Medulla oblongata (tissue), 1 donor: ENCODE measurements around the gene CDH22.
A peak's percentile ranks its signal among the peaks of the same experiment; 100 is the strongest.

Experiments used
- DNase-seq: peaks from one replicate; pipeline ENCODE4 v3.0.0-alpha.2; 2015; ENCODE audit errors: extremely low spot score

The CDH22 gene

DNA sequence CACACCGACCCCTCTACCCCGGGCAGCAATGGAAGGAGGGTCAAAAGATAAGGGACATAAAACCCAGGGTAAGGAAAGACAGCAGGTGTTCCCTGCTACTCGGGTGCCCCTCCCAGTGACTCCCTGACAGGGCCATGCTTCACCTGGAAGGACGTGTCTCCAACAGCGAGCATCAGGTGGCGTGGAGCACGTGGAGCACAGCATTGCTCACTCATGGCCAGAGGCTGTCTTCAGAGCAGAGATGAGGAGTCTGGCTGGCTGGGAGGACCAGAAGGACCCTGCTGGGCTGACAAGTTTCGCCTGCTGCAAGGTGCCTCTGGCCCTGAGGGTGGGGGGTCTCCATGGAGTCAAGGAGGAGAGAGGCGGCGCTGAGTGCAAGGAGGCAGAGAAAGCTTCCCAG is 15.3 kb upstream of the CDH22 start:
- DNase-seq, result no peak

DNA sequence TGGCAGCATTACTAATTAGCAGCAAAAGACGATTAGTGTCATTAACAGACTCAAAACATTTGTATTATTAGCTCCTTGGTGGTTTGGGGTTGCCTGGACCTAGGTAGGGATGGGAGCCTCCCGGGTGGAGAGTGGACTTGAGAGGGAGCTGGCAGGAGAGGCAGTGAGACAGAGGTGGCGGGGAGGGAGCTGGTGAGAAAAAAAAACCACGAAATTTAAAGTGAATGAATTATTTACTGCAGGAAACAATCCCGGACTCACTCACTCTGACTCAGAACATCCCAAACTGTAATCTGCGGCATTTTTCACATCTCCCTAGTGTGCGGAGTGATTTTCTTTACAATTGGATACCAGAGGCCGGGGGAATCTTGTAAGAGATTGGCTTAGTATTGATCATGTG is 14.3 kb upstream of the CDH22 start:
- no peak for DNase-seq

DNA sequence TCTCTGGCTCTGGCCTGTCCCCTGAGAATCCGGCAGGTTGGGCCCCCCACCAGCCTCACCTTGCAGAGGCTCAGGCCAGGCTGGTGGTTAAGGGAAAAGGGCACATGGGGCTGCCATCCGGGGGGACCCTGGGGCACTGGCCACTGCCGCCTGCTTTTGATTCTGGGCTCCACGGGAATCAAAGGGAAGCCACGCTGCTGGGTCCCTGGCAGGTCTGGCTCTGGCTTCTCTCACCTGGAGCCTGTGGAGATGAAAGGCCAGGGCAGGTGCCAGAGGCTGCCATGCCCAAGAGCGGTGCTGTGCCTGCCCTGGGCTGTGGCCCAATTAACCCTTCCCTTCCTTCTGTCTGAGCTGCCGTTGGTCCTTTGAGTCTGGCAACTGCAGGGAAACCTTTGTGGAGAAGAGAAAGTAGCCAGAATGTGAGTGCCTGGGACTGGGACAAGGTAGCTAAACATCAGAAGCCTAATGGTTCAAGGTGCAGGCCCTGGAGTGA is 9.4 kb upstream of the CDH22 start:
- DNase-seq, result no peak

DNA sequence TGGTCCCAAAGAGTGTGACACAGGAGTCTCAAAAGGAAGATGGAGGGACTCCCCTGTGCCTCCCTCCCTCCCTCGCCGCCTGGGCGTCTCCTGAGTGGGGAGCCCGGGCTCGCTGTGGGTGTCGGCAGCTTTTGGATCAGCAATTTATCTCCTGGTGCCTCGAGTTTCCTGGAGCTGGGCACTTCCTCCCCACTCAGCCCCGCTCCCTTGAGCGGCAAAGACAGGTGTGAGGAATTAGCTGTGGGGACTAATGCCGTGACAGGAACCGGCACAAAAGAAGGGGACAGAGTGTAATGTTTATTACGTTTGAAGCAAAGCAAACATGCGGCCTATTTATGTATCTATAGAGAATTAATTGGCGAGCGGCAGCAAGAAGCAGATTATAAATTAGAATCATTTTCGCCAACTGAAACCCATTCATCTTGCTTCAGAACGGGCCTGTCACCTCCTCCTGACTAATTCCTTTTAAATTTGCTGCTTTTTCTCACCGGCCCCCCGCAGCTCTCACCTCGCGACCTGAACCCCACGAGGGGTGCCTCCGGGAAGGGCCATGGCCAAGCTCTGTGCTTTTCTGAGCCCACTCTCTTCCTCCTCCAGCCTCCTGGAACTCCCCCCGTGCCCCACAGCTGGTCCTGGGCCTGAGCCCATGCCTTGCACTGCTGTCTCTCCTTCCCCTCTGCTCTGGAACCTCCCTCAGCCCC is 8.8 kb upstream of the CDH22 start:
- no peak for DNase-seq

DNA sequence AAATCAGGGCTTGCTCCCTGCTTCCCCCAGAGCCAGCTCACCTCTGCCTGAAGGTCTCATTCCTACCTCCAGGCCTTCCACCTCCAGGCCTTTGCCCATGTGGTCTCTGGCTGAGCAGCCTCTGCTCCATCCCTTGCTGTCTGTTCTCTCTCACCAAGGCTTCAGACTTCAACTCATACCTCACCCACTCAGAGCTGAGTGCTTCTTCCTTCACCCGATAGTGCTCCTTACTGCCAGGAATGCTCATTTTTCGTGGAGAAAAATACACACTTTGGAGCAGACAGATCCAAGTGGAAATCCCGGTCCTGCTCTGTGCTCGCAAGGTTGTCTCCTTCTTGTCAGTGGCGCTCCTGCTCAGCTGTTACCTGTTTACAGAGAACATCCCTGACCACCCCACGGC is 7.0 kb upstream of the CDH22 start:
- DNase-seq, result no peak

DNA sequence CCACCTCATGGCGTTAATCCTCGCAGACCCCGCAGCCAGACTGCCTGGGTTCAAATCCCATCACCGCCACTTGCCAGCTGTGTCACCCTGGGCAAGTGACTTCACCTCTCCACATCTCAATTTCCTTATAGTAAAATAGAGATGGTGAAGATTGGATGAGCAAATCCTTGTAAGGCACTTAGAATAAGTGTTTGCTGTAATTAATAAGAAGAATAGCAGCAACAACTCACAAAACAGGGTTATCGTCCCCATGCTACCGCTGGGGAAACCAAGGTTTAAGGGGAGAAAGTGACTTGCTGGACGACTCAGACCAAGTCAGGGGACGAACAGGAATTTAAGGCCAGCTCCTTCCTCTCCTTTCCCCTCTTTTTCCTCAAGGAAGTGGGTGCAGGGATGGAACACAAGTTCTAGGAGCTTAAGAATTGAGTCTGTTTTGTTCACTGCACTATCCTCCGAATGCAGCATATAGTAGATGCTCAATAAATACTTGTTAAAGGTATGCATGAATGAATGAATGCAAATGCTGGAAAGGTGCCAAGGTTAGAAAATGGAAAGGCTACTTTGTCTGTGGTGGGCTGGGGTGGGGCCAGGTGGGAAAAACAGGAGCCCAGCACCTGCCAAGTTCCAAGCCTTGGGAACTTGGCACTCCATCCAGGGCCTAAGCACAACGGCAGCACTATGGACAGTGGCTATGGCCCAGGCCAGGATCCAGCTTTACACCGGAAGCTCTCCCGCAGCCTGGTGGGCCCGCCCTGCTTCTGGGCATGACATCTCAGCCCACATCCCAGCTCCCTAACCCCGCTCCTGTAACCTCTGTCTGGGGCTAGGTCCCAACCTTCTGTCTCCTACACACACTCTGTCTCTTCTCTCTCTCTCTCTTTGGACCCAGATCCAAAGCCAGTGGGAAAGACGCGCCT is 4.9 kb upstream of the CDH22 start:
- no peak for DNase-seq

DNA sequence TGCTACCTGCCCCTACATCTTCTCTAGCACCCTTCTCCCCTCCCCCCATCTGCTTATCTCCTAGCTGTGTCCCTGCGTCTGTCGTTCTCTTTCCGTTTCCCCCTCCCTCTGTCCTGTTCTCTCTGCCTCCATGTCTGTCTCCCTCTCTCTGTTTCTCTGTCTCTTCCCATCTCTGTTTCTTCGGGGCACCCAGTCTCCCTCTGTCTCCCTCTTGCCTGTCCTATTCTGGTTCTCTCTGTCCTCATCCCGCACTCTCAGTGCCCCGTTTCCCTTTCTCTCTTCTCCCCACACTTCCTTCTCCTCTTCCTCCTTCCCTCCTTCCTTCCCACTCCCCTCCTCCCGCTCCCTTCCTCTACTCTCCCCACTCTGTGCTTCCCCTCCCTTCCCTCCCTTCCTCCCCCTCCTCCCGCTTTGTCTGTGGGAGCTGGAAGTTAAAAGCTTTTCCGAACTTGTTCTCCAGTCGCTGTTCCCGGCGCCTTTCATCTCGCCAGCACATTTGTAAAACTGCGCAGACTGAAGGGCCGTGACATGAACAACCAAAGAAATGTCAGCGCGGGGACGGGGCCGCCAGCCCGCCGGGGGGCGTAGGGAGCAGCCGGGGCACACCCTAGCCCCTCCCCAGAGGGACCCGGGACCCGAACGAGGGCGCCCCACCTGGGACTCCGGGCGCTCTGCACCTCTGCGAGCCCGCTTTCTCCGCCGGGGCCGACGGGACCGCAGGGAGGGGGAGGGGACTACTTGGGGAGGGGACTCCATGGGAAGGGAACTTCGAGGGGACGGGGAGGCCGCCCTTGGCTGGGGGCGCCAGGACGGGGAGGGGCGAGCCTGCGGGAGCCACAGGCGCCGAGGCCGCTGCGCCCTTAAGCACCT is 4.0 kb upstream of the CDH22 start:
- DNase-seq, result no peak

DNA sequence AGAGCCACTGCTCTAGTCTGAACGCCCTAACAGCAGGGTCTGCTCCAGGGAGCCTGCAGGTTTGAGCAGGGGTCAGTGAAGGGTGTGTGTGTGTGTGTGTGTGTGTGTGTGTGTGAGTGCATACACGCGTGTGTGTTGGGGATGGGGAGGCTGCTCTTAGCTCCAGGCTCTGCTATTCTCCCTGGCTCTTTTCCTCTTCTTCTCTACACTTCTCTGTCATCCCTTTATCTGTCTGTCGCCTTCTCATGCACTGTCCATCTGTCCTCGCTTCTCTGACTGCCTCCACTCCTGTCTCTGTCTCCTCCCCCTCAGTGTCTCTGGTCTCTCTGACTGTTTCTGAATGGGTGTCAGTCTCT is 3.4 kb upstream of the CDH22 start:
- DNase-seq, result no peak

DNA sequence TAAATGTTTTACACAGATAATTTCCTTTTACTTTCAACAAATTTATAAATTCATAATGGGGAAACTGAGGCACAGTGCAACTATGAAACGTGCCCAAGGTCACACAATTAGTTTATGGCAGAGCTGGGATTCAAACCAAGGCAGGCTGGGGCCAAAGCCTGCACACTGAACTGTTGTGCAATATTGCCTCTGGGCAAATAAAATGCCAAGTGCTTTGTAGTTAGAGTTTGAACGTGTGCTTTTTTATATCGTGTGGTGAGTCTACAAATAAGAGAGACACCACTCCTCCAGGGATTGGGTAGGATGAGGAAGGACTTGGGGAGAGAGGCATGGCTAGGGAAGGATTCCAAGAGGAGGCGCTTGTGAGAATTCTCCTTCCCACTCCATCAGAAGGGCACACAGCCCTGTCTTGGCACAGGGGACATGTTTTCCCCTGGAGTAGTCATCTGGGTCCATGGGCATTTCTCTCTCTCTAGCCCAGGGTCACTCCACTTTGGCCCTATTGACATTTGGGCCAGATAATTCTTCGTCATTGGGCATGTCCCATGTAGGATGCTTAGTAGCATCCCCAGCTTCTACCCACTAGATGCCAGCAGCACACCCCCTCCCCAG is 2.8 kb upstream of the CDH22 start:
- peak; percentile 50 for DNase-seq

DNA sequence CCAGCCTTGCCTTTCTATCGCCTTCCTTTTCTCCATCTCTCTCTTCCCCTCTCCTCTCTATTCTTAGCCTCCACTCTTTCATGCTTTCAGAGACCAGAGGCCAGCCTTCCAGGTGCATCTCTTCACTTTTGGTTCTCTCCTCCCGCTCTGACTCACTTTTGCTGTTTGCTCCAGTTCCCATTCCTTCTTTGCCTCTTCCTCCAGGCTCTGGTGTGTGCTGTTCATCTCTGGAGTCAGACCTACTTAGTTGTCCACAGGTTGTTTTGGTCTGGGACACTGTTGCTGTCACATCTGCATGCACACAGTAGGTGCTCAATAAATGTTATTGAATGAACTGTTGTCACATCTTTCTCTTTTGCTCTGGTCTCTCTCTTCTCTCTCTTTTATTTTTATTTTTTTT is 1.6 kb upstream of the CDH22 start:
- no peak for DNase-seq

DNA sequence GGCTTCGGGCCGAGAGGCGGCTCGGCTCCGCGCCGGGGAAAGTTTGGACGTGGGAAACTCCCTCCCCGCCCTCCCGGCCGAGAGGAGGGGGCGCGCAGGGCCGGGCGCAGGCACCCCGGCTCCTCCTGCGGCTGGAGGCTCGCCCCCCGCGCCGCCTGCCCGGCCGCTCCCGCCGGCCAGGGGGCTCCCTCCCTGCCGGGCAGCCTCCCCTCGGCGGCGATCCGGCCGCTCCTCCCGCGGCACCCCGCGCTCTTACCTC is 370 bp downstream of the CDH22 start:
- no peak for DNase-seq

DNA sequence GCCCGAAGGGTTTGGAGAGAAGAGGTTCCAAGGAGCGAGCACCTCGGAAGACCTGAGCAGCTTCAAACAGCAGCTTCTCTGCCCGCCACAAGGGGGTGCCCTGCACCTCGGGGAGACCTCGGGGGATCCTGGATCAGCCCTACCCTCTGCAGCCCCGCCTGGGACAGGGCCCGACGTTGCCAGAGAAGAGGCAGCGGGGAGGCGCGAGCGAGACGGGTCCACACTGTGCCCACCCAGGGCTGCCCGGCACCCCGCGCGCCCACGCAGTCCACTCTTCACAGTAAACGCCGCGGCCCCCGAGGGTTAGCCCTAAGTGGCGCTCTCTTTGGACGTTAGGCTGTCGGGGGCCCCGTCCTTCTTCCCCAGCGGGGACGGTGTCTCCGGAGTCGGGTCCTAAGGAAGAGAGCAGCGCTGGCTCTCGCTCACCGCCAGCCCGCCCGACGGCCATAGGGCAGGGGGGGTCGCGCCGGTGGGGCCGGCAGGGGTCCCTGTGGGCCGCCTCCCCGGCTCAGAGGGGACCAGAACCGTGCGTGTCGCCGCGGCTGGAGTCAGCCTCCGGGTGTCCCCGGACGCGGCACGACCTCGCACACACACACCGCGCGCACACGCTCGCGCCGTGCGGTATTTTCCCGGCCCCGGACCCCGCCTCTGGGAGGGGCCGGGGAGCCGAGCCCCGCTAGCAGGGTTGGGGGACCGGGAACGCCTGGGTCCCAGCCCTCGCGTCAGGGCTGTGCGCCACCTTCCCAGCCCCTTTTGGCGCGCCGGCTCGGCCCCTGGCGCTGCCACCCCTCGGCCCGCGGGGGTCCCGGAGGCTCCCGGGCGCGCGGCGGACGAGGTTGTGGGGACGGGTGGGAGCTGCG is 929 bp downstream of the CDH22 start:
- DNase-seq, result peak; percentile 56

DNA sequence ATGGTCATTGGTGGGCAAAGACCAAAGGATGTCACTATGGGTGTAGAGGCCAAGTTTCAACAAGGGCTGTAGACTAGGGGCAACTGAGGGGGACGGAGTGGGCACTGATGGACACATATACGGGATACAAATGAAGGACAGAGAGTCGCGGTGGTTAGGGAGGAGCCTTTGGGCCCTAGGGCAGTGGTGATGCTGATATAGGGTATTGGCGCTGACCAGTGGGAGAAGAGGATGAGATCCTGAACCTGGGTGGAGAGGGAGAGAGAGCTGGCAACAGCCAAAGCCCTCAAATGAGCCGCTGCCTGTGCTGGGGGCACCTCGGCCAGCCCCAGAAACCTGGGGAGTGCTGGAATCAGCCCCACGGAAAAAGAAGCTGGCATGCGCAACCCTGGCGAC is 1.6 kb downstream of the CDH22 start:
- no peak for DNase-seq

DNA sequence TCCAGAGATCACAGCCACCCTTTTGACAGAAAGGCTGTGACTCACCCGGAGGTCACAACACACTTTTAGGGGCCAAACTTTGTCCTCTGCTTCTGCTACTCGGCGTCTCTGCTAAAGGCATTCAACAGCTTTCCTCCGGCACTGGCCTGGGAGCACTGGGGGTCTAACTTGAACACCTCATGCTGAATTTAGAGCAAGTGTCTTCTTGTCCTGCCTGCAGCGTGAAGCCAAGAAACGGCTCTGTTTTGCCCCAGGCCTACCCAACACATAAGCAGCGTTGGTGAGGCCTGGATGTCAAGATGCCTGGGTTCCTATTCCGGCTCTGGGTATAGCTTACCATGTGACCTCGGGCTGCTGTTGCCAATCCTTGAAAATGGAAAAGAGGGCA is 2.3 kb downstream of the CDH22 start:
- no peak for DNase-seq

DNA sequence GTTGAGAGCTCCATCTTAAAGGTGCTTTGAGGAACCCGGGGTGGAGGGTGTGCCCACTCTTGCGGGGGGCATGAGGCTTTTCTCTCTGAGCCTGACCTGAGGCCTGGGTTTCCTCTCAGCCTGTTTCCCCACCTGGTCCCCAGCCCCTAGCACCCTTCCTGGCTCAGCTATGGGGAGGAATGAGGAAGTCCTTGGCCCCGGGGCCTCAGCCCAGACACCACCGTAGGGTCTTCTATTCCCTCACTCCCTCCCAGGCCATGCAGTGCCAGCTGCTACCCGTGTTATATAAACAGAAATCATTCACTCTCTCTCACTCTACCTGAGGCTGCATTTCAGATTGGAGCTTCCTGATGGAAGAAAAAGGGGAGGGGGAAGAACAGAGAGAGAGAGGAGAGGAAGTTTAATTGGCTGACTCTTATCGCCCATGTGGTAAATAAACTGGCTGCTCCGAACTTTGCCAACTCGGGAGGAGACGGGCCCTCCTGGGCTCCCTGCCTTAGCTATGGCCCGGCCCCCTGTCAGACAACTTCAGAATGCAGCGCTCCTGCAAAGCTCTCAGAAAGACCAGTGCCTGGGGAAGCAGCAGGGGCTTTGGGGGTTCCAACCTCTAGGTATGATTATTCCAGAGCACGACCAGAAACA is 2.8 kb downstream of the CDH22 start:
- peak; percentile 25 for DNase-seq

DNA sequence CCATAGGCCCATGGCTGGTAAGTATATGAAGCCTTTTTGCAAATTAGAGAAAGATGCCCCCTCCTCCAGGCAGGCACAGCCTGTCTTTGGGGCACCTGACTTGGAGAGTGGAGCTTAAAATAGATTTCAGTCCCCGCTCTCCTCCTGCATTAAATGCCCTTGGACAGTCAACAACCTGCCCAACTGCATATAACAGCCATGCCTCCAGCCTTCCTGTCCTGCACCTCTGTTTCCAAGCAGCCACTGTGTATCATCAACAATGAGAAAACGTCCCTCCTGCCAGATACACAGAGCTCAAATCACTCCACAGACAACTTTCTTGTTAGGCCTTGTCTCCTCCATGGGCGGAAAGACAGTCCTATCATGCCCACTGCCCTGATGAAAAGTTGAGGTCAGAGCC is 3.4 kb downstream of the CDH22 start:
- no peak for DNase-seq

DNA sequence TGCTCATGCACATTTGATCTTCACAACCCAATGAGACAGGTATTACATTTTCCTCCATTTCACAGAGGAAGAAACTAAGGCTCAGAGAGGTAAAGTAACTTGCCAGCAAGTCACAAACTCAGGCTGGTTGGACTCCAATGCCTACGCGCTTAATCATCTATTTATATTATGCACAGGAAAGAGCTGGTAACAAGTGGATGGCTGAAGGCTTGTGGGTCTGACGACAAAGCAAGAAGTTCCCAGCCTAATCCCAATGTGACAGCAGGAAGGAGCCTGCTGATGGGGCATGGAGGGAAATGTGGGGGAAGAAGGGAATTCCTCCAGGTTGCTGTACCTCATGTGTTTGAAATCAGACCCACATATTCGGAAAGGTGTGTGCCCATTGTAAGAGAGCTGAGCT is 3.9 kb downstream of the CDH22 start:
- no peak for DNase-seq

DNA sequence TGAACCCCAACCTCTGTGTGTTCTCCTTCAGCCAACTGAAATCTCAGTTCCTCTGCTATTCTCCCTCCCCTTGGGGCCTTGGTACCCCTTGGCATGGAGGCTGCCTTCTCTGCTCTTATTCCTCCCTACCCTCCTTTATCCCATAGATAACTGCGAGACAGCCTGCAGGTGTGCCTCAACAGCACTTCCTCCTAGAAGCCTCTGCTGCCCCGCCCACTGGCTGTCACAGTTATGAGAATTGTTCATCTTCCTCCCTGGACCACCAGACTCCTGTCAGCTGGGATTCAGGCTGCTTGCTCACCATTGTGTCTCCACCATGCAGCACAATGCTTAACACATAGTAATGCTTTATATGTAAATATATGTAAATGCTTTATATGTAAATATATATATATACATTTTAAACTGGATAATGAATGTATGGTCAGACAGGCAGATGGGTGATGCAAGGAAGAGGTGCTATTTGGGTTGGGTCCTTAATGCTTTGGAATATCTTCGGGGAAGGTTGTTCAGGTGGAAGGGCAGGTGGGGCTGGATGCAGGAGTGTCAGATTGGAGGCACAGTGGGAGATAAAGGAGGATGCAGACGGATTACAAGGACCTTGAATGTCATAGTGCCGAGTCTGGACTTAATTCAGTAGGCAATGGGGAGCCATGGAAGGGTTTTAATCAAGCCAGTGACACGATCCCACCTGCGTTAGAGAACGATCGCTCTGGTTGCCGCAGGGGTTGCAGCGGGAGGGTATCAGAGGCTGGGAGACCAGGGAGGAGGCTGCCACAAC is 4.9 kb downstream of the CDH22 start:
- no peak for DNase-seq

DNA sequence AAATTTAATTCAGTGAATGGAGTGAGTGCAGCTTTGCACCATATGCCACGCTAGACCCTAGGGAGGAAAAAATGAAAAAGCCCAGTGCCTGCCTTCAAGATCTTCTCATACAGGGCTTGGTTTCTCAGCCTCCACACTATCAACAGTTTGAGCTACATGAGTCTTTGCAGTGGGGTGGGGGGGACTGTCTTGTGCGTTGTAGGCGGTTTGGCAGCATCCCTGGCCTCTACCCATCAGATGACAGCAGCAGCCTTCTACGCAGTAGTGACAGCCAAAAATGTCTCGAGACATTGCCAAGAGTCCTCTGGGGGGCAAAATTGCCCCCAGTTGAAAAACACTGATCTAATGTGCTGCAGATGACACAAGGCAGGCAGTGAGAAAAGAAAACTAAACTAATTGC is 6.2 kb downstream of the CDH22 start:
- no peak for DNase-seq

DNA sequence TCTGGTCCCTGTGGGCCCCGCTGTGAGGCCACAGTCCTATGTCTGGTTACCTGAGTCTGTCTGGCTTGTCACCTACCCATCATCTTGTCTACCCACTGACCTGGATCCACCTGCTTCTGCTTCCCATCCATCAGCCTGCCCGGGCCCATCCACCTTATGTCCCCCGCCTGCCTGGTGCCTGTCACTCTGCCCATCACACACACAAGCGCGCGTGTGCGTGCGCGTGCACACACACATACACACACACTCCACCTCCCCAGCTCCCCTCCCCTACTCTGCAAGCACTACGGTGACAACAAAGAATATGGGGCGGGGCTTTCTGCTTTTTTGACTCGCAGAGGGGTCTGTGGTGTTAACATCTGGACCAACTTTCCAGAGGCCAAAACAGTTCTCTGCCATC is 8.0 kb downstream of the CDH22 start:
- no peak for DNase-seq
